Panc1 (cell line): ENCODE results near the gene FCMR. TPM values are rescaled to one million over a fixed set of nuclear protein-coding genes. Genes with fewer than 3 reads are reported as not detected.

Source experiments
- ATAC-seq: fragments of 200-7000 bp; cut with Tn5 transposase; 2 replicates; pipeline ENCODE4 v1.9.1; 2020; ENCODE audit warnings: mild to moderate bottlenecking, moderate library complexity
- BruUV-seq: library from RNA; stranded (reverse); fragments of 400-500 nt; replicated peaks from 2 replicates; lab custom pipeline; 2021; lab: Mats Ljungman, UMichigan
- CTCF ChIA-PET: fragments of 300-600 bp; sonication (Branson Sonifier 250); formaldehyde crosslinking; loops from one replicate; lab custom pipeline; 2022; ENCODE audit warnings: antibody characterized with exemption; lab: Charles Lee
- POLR2A ChIA-PET: fragments of 300-600 bp; sonication (Branson Sonifier 250); formaldehyde crosslinking; loops from one replicate; lab custom pipeline; 2022; ENCODE audit warnings: antibody characterized with exemption; lab: Charles Lee
- DNase-seq: peaks from one replicate; pipeline ENCODE4 v3.0.0-alpha.2; 2010; ENCODE audit warnings: low read depth, low spot score
- H3K27ac ChIP-seq: 2 replicates; pipeline ENCODE4 v1.5.1; 2011; ENCODE audit warnings: mild to moderate bottlenecking, low read length, inconsistent platforms
- H3K27me3 ChIP-seq: fragments of 200-500 bp; sonication (Bioruptor generic); 2 replicates; pipeline ENCODE4 v1.6.0; 2014; ENCODE audit warnings: low read length, inconsistent platforms; ENCODE audit not compliant: control insufficient read depth, insufficient read depth
- H3K36me3 ChIP-seq: fragments of 200-500 bp; sonication (Bioruptor generic); 2 replicates; pipeline ENCODE4 v1.5.1; 2014; ENCODE audit warnings: inconsistent platforms, mild to moderate bottlenecking, low read length, moderate library complexity; ENCODE audit not compliant: control insufficient read depth, insufficient read depth
- H3K4me1 ChIP-seq: 2 replicates; pipeline ENCODE4 v1.5.1; 2011; ENCODE audit warnings: inconsistent platforms, mild to moderate bottlenecking, low read length, moderate library complexity; ENCODE audit not compliant: control insufficient read depth, insufficient read depth
- H3K4me3 ChIP-seq, 2 experiments: 2 replicates each; pipeline ENCODE4 v1.5.1; 2011 to 2012; ENCODE audit warnings: low read depth in 2 of 2, low read length in 2 of 2, mild to moderate bottlenecking in 2 of 2, inconsistent platforms in 1 of 2, moderate library complexity in 1 of 2
- H3K9me3 ChIP-seq: fragments of 200-500 bp; sonication (Bioruptor generic); 2 replicates; pipeline ENCODE4 v1.5.1; 2014; ENCODE audit warnings: low read depth, mild to moderate bottlenecking, inconsistent platforms, low read length, moderate library complexity; ENCODE audit not compliant: control insufficient read depth, insufficient read depth
- CTCF ChIP-seq: fragments of 450-650 bp; IDR thresholded peaks from 2 replicates; pipeline ENCODE4 v1.5.1; 2017; ENCODE audit warnings: mild to moderate bottlenecking
- POLR2AphosphoS5 ChIP-seq: IDR thresholded peaks from 2 replicates; pipeline ENCODE4 v1.6.1; 2012; ENCODE audit warnings: mild to moderate bottlenecking, low read depth, low read length, moderate library complexity
- REST ChIP-seq, 2 experiments: IDR thresholded peaks; 2 replicates each; pipeline ENCODE4 v1.6.1; 2011 to 2012; ENCODE audit warnings: low read depth in 2 of 2, control low read depth in 1 of 2, low read length in 1 of 2, mild to moderate bottlenecking in 1 of 2, moderate library complexity in 1 of 2; ENCODE audit not compliant: insufficient read depth in 1 of 2
- SIN3A ChIP-seq: IDR thresholded peaks from 2 replicates; pipeline ENCODE4 v1.6.1; 2012; ENCODE audit warnings: low read depth, mild to moderate bottlenecking, low read length, moderate library complexity, borderline replicate concordance; ENCODE audit not compliant: insufficient read depth
- TCF7L2 ChIP-seq: IDR thresholded peaks from 2 replicates; pipeline ENCODE4 v1.6.1; 2011; ENCODE audit warnings: mild to moderate bottlenecking, low read depth, low read length, inconsistent platforms
- in situ Hi-C: cut with HindIII; loops from 2 replicates; pipeline ENCODE4 v1.10.0; 2016; ENCODE audit warnings: low sequenced_read_pairs, low pct_unique_long_range_greater_than_20kb
- intact Hi-C: fragments of 100-400 bp; cut with micrococcal nuclease; formaldehyde crosslinking; loops from one replicate; pipeline ENCODE4 v1.10.0; 2022; ENCODE audit not compliant: unreplicated experiment
- total RNA-seq: library from RNA; stranded (reverse); gene quantifications from one replicate; pipeline ENCODE4 v1.2.1, GENCODE V29; 2021; ENCODE audit not compliant: unreplicated experiment

The FCMR gene
- total RNA-seq, 1 experiment from 2014 or later, result 0.41 TPM

DNA sequence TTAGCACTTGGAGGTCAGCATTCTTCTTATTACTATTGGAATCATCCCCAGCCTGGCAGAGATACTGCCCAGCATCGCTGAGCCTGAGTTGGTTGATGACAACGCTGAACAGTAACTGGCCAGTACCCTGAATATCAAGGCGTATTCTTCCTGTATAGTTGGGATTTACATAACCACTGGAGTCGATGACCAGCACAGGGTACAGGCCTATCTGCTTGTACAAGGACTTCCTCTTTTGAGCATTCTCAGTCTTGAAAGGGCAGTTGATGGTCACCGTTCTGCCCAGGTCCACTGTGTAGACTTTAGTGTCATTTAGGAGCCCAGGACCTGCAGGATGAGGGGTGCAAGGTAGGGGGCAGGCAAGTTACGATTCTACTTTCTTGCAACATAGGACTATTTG lies 15.7 kb upstream of the FCMR start:
- Histone ChIP-seq H3K27ac (no peak overlapping the region), H3K4me3 (no peak overlapping the region), H3K36me3 (no peaks in the 10 kb centered on the region), H3K4me1 (no peaks in the 10 kb centered on the region), H3K9me3 (no peaks in the 10 kb centered on the region), H3K27me3 (no peaks in the 10 kb centered on the region)
- CTCF ChIA-PET, result interaction anchor here (1.7 kb wide), 1 partner anchor 42 kb away, joined by 3 read pairs; no protein-coding TSS in a partner anchor
- intact Hi-C loops (no loop called here), in situ Hi-C loops (no loop called here)
- TF ChIP-seq CTCF (no peak), SIN3A (no peak), REST (IDR thresholded peaks at IDR 0.05; ENCODE audit: insufficient read depth in 1 of 2, low read depth in 2 of 2, low read length in 1 of 2) (no peak), TCF7L2 (no peak), POLR2AphosphoS5 (no peak)
- BruUV-seq, result no TSS peak
- DNase-seq (no peak), ATAC-seq (no peak)
- POLR2A ChIA-PET, result no interaction called here

GRCh38 chr1:206935491-206936067 lies 13.8 kb upstream of the FCMR start:
- intact Hi-C loops (no loop called here), in situ Hi-C loops (no loop called here)
- ChIA-PET CTCF (no interaction called here), POLR2A (no interaction called here)
- no TSS peak for BruUV-seq
- Histone ChIP-seq H3K36me3 (no peaks in the 10 kb centered on the region), H3K4me1 (no peaks in the 10 kb centered on the region), H3K27me3 (no peaks in the 10 kb centered on the region), H3K9me3 (no peaks in the 10 kb centered on the region), H3K4me3 (no peak overlapping the region), H3K27ac (no peak overlapping the region)
- ATAC-seq (peak; percentile 79), DNase-seq (no peak)
- TF ChIP-seq SIN3A (no peak), CTCF (peak; percentile 60)
